Measurements from ENCODE around the gene EGR4. TPM values are rescaled to one million over a fixed set of nuclear protein-coding genes. Genes with fewer than 3 reads are reported as not detected.
"Not testable (repeated sequence)": the region's sequence is repeated elsewhere in the genome, so short reads cannot be mapped to it uniquely, and the experiment has no call there.

Gene EGR4
- total RNA-seq, 1 donor from 2014 or later = not detected

DNA sequence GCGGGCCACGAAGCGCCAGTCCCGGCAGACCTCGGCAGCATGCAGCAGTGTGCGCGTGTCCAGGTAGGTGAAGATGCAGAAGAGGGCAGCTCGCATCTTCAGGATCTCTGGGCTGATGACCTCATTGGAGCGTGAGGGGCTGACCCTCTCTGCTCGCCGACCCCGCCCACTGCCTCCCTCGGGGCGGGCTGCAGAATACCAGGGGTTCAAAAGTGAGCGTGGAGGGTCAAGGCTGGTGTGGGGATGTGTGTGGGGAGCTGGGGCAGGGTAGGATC is 29.1 kb downstream of the EGR4 start:
- no peak for DNase-seq (ENCODE audit: low read depth)

DNA sequence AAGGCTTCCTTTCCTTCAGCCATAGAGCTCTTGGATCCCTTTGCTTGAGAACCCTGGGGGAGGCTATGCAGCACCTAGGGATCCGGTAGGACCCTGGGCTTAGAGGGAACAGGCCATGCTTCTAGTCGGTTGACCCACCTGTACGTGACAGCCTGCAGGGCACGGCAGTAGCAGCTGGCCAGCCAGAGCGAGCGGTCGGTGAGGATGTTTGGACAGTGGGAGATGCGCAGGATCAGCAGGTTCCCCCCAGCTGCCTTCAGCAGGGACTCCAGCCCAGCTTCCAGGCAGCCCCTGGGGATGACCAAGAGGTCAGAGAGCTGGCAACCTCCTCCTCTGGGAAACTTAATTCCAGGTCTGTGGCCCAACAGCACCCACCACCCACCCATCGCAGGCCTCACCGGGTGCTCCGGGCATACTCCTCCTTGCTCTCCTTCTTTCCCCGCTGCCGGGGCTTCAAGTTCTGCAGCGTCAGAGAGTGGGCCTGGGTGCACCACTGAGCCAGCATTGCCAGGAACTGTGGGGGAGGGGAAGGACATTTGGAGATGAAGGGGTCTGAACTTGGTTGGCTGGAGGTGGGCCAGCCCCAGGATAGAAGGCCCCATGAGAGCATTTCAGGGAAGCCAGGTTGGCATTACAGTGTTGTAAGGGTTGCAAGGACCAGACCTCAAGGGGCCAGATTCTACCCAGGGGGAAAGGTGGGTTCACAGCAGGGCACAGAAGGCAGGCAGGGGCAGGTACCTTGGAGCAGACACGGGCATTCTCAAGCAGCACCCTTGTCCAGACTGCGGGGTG is 29.6 kb downstream of the EGR4 start:
- no peak for DNase-seq (ENCODE audit: low read depth)

DNA sequence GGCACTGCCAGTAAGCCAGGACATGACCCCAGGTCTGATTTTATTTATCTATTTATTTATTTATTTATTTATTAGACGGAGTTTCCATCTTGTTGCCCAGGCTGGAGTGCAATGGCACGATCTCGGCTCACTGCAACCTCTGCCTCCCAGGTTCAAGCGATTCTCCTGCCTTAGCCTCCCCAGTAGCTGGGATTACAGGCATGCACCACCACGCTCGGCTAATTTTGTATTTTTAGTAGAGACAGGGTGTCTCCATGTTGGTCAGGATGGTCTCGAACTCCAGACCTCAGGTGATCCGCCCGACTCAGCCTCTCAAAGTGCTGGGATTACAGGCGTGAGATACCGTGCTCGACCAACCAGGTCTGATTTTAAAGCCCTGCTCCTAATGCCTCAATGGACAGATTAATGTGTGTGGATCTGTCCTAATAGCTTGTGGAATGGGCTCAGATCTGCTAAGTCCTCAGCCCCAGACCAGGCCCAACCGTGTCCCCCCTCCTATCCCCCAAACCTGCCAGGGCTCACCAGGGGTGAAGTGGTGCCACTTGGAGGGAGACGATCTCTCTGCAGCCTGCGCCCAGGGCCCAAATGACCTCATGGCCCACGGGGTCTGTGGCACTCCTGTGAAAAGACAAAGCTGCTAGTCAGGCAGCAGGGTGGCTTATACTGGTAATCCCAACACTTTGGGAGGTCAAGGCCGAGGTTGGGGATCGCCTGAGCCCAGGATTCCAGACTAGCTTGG is 30.5 kb downstream of the EGR4 start:
- DNase-seq (ENCODE audit: low read depth) = not testable (repeated sequence)

DNA sequence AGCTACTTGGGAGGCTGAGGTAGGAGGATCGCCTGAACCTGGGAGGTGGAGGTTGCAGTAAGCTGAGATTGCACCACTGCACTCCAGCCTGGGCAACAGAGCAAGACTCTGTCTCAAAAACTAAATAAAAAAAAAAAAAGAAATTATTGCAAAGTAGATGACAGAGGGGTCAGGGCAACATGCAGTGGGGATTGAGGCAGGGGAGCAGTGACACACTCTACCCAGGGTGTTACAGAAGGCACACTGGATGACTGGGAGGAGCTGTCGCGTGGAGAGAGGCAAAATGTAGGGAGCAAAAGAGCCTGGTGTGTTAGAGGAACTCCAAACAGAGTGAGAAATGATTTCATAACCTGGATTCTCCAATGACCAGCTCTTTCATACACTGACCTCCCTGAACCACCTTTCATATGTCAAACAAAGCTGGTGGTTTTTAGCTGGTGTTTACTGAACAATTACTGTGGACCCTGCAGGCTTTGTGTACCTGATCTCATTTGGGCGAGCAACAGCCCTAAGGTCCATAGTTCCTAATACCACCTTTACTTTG is 31.2 kb downstream of the EGR4 start:
- DNase-seq (ENCODE audit: low read depth) = no peak

DNA sequence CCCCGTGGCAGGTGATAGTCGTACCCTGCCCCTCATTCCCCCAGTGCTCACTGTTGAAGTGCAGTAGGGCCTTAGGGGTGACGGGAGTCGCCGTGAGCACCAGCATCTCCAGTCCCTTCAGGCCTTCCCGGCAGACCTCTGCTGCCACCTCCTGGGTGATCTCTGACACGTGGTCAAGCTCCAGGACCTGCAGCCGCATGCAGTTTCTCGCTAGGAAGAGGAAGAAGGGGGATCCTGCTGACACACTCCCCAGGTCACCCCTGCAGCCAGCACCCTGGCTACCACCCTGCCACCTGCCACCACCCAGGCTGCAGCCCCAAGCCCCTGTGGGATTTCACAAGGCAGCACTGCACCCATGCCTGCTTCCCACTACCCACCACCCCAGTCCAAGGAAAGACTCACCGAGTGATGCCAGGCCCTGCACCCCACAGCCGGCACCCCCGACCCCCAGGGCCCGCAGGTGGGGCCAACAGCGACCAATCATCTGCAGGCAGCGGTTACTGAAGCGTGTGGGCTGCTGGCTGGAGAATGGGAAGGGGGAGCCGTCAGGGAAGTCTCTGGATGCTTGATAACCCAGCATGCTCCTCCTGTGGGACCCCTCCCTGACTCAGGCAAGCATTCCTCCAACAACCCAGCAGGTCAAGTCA is 32.9 kb downstream of the EGR4 start:
- DNase-seq (ENCODE audit: low read depth) = peak; percentile 64

DNA sequence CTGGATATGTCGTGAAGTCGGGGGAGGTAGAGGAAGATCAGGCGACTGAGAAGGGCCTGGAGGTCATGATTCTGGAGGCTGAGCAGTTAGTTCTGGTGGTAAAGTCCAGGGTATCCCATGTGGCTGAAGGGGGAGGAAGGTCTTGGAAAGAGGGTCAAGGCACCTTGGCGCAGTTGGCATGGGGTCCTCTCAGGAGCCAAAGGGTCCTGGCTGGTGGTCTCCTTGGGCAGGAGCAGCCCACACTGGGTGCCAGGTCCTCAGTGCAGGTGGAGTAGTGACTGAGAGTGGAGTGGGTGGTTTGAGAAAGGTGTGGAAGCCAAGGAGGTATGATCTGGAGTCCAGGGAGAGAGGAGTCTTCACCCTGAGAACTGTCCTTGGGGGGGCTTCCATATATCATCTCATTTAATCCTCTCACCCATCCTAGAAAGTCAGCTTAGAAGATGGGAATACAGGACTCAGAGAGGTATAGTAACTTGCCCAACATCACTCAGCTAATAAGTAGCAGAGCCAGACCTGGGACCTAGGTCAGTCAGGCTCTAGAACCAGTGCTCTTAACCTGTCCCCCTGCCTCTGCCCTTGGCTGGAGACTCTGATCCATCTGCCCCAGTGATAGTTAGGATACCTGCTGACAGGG is 33.5 kb downstream of the EGR4 start:
- DNase-seq (ENCODE audit: low read depth) = no peak

DNA sequence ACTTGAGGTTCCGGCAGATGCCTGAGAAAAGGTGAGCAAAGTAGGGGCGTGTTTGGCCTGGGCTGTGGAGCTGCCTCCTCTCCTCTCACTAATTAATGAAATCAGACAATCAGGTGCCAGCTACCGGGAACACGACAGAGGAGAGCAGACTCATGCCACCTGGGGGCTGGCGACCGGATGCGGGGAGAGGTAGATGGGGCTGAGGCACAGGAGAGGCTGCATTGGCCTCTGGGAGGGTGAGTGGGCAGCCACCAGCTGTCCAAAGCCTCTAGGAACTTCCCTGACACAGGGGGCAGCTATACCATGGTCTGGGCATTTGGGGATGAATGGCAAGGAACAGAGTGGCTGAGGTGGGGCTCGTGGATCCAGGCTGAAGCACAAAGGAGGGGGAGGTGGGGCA is 34.1 kb downstream of the EGR4 start:
- DNase-seq (ENCODE audit: low read depth) = no peak

DNA sequence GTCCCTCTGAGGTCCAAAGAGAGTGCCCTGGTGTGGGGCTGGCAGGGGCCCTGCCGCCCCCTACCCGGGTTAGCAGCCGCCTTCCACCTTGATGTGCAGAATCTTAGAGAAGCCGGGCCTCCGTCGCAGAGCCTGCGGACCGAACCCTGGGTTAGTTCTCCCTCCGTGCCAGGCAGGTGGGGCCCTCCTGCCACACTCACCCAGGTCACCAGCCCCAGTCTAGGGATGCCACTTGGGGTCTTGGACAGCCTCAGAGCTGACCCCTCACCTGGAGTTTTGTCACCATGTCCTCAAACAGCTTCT is 34.5 kb downstream of the EGR4 start:
- DNase-seq (ENCODE audit: low read depth) = no peak

DNA sequence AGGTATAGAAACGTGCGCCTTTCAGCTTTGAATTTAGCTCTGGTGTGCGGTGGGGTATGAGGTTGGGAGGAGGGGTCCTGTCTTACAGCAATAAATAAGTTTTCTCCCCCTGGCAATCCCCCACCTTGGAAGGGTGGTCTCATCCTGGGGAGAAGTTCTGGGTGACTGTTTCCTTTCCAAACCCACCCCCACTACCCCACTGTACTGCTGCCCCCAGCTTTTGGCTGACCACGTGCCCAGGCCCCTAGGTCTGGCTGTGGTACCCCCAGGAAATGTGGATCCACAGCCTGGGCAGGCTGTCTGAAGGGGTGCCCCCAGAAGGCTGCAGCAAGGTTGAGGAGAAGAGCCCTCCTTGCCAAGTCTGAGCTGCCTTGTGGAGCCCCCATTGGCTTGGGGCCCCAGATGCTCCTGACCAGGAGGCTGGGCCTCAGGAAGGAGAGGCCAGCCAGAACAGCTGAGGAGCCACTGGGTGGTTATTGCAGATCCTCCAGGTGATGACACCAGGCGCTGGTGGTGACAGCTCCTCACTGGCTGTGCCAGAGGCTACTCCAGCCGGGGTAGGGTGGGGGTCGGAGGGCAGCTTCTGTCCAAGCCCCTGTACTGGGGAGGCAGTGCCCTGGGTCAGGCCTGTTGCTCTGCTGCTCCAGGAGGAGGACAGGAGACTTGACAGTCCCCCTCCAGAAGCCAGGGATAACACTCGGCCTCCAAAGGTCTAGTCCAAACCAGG is 35.0 kb downstream of the EGR4 start:
- no peak for DNase-seq (ENCODE audit: low read depth)

DNA sequence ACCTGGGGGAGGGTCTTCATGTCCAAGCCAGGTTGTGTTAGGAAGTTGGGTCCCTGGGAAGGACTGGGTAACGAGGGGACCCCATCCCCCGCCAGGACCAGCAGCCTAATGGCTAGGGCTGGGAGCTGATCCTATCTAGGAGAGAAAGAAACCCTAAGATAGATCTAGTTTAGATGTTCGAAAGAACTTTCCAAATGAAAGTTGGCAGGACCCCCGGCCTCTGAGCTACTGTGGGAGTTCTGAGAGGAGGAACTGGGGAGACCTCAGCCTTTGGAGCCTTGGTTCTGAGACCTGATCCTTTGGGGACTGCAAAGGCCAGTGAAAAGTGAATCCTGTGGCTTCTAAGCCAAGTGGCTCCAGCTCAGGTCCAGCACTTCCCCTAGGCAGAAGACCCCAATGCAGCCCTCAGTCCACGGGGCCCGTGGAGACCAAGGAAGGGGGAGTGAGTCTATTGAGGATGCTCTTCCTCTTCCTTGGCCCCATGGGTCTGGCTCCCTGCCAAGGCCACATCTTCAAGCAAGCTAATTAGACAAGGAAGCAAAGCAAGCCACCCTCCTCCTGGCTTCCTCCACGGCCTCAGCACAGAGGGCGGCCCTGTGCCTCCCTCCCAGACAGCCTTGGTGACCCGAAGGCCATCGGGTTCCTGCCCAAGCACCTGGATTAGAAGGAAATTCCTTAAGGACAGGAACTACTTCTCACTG is 35.8 kb downstream of the EGR4 start:
- DNase-seq (ENCODE audit: low read depth) = no peak

DNA sequence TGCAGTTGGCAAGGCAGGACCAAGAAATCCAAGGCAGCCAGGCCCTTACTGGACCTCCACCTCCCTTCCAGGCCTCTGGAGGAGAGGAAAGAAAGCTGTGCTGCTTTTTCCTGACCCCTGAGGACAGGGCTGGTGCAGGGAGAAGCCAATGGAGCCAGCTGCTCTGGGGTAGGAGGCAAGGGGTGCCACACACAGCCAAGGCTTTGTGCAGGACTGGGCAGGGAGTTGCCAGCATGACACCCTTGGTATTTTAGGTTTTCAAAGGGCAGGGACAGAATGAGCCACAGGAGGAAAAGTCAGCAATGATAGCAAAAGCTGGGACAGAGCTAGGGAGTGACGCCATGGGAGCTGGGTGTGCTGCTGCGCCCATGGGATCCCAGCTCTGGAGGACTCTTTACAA is 36.3 kb downstream of the EGR4 start:
- peak; percentile 49 for DNase-seq (ENCODE audit: low read depth)

DNA sequence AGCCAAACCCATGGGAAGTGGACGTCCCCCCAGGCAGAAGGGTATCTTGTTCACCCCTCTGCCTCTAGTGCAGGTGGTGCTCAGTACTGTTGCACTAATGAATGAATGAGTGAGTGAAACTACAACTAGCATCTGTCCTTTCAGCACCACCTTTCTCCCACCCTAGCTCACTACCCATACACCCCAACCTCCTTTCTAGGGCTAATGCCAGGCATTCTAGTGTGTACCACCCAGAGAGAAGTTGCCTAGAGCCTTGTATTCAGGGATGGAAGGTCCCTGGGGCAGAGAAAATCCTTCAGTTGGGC is 36.8 kb downstream of the EGR4 start:
- no peak for DNase-seq (ENCODE audit: low read depth)

DNA sequence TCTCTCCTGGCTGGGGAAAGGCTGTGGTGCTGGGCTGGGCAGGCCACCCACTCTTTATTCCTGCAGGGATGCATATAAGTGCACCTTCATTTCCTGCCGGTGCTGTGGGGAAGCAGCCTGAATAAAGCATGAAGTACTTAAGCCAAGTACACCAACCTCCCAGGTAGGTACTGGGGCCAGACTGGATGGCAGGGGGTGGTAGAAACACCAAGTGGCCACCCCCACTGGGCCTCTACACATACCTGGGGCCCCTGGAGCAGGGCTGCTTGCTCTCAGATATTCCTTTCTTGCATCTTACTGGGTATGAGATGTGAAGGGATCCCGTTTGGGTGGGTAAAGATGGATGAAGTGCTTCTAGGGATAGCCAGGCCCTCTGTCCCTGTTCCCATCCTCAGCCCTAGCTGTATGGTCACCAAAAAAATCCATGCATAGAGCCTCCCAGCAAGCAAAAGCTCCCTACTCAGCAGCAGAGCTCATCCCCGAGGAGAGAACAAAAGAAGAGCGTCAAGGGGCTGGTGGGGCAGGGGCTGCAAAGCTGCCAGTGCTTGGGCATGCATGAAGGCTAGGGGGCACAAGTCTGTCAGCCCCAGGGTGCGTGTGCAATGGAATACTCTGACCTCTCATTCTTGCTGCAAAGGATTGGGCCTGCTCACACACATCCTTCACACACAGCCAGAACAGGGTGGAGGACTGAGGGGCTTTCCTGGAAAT is 37.3 kb downstream of the EGR4 start:
- DNase-seq (ENCODE audit: low read depth) = no peak

DNA sequence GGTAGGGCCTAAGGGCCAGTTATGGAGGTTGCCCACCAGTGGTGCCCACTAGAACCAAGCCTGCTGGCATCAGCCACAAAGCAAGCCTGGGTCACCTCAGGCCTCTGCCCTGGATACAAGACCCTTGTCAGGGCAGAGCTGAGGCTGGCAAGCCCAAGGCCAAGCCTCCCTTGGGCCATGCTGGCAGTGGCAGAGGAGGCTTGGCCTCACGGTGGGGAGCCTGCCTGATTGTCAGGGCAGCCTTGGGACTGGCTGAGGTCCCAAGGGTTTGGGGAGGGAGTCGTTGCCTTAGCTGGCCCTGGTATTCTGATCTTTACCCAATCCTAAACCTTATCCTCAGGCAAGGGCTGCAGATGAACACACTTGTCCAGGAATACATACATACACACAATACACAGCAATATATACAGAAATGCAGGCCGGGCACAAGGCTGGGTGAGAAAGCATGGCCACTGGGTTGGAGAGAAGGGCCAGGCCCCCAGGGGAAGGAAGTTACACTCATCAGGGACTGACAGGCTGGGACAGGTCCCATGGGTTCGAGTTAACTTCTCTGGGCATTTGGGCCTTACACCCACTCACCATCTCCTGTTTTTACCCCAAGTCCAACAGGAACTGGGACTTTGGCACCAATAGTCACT is 38.2 kb downstream of the EGR4 start:
- no peak for DNase-seq (ENCODE audit: low read depth)

DNA sequence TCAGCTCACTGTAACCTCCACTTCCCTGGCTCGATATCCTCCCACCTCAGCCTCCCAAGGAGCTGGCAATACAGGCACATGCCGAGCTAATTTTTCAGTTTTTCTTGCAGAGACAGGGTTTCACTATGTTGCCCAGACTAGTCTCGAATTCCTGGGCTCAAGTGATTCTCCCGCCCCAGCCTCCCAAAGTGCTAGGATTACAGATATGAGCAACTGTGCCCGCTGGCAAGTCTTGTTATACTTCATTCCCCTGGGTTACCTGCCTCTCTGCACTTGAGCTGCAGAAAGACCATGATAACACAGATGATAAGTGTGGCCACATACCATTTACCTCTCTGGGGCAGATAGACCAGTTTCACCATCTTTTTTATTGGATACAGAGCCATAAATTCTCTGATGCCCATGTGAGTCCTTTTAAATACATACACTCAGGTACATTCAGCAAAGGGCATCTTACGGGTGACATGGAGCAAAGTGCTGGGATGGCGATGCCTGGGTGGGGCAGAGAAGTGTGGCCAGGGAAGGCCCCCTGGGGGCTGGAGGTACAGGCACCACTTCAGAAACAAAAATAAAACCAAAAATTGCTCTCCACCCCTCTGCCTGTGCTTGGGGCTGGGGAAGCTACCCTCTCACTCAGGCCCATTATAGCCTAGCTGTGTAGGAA is 38.9 kb downstream of the EGR4 start:
- DNase-seq (ENCODE audit: low read depth) = no peak

DNA sequence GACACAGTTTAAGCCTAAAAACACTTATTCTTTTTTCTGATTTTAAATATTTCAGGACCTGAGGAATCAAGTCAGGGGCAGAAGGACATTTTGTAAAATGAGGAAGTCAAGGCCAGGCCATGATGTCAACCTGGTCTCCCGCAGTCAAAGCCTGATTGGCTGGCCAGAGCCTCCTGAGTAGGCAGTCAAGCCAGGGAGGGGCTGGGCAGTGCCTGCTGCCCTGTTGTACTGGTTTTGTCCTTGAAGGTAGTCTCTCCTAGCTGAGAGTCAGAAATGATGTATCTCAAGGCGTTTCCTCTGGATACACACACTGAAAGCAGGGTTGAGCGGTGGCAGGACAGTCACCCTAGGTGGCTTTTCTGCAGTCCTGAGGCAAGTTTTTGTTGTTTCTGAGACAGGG is 39.4 kb downstream of the EGR4 start:
- DNase-seq (ENCODE audit: low read depth) = no peak

DNA sequence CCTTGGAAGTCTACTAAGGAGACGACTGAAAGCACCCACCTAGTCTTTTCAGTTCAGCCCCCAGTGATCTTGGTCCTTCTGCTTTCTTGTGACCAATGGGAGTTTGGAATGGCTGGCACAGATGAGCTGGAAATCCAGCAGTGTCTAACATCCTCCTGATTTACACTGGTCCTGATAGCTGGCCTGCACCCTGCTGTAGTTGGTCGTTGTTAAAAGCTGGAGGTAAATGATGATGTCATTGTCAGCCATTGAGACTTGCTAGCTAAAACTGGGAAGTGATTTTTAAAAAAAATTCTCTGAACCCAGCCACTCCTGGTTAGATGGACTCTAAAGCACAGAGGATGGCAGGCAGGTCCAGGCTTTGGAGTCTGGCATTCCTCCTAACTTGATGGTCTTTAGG is 39.9 kb downstream of the EGR4 start:
- DNase-seq (ENCODE audit: low read depth) = no peak

DNA sequence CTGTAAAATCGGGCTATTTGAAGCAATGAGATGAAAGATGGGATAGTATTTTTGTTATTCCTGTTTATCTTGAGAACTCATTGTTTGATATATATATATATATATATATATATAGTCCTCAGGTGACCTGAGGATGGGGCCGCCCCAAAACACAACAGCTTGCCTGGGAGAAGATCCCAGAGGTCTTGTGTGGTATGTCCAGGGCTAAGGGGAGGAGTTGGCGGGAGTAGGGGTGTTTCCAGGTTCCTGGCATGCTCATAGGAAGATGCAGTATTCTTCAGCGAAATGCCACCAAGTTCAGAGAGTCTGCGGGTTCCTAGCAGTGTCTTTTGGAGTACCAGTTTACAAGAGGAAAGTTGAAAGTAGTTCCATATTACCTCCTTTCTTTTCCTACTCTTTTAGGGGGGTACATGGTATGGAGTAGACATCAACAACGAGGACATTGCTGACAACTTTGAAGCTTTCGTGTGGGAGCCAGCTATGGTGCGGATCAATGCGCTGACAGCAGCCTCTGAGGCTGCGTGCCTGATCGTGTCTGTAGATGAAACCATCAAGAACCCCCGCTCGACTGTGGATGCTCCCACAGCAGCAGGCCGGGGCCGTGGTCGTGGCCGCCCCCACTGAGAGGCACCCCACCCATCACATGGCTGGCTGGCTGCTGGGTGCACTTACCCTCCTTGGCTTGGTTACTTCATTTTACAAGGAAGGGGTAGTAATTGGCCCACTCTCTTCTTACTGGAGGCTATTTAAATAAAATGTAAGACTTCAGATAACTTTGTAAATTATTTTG is 40.9 kb downstream of the EGR4 start:
- no peak for DNase-seq (ENCODE audit: low read depth)

Measured in myocyte (in vitro differentiated cells).